GM18498 (cell line): ENCODE measurements around the gene DNAJB8.

ENCODE experiments used
- ATAC-seq: cut with Tn5 transposase; IDR thresholded peaks from one replicate; pipeline ENCODE4 v1.9.1; 2021; ENCODE audit warnings: mild to moderate bottlenecking, moderate library complexity; ENCODE audit not compliant: unreplicated experiment

DNAJB8 gene

DNA sequence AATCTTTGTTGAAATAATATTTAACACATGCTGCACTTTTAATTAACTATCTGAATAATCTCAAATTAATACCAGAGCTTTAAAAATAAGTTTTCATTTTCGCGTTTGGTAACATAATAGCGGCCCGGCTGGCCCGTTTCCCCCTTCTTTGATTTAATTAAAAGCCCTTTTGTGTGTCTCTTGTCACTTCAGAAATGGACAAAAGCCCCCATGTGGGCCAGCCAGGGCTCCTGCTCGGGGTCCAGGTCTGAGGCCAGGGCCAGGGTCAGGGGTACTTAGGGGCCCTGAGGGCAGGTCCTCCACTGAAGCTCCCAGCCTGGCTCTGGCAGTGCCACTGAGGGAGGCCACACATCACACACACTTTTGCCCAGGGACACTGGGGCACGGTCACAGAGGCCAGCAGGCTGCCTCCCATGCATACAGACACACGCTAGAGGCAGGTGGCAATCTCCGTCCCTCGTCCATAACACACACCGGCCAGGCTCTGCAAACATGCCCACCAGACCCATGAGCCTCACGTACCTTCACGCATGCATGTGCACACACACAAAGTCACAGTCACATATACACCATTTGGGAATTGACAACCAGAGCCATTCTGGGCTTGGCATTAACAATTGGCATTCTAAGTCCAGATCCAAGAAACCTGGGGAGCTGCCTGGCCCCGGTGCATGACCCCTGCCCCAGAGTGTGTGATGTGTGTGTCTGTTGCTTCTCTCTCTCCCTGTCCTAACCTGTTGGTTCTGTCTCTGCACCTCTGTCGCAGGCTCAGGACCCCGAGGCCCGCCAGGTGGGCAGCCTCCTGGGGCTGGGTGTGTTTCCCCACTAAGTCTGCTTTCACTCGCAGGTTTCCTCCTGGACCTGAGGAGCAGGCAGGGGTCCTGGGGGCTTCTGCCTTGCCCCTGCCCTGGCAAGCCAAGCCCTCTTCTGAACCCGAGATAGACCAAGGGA, 38.5 kb downstream of the DNAJB8 start:
- ATAC-seq = no peak

DNA sequence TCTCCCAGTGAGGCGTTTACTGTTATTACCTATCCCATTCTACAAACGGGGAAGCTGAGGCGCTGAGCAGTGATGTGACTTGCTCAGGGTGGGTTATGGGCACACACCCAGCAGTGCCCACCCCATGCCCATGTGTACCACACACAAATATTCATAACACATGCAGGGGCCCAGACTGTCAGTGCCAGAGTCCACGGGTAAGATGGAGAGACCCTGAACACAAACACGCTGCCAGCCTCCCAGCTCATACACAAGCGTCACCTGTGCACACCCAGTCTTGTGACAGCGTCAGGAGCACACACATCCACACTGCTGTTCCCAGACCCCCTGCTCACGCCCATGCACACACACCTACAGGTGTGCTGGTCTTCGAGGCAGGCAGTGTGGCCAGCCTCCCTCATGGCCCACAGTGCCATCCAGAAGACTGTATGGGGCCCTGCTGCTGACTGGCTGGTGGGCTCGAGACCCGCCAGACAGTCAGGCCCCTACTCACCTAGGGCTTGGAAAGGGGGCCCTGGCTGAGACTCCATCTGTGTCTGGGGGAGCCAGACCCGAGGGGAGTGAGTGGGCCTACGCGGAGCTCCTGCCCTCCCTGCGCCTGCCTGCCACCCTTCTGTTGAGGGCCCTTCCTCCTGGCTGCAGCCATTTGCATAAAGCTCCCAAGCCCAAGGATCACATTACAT, 39.4 kb downstream of the DNAJB8 start:
- no peak for ATAC-seq

DNA sequence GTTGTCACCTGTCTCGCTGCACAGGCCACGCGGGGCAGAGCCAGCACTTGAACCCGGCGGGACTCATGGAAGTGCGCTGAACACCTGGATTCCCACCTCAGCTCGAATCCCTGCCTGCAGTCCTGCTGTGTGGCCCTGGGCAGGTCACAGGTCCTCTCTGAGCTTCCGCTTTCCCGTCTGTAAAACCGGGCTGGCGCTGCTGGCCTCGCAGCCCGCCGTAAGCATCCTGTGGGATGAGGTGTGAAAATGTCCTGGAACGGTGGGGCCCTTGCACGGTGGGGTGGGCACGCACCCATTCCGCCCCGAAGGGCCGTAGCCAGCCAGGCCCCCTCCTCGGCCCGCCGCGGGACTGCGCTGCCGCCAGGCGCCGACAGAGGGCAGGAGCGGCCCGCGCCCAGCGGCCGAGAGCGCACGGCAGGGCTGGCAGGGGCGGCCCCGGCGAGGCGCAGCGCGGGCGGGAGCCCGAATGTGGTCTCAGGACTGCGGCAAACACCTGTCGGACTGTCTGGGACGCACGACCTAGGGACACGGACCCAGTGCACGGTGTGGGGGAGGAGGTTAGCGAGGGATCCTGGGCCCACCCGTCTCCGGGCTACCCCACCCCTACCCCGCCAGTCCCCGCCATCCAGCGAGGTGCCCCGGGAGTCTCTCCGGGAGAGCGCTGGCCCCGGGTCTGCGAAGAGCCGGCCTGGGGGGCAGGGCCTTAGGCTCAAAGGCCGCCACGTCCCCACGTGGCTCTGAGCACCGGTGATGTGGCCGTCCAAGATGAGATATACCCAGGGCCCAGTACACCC, 40.4 kb downstream of the DNAJB8 start:
- peak; percentile 85 for ATAC-seq

DNA sequence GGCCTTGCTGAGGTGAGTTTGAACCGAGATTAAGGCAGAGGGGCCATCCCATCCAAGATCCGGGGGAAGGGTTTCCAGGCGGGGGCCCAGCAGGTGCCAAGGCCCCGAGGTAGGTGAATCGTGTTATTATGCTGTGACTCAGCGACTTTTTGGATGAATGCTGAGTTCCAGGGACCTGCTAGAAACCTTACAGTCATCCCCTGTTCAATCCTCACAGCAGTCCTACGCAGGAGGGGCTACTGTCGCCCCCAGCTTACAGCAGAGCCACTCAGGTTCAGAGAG, 40.9 kb downstream of the DNAJB8 start:
- no peak for ATAC-seq

DNA sequence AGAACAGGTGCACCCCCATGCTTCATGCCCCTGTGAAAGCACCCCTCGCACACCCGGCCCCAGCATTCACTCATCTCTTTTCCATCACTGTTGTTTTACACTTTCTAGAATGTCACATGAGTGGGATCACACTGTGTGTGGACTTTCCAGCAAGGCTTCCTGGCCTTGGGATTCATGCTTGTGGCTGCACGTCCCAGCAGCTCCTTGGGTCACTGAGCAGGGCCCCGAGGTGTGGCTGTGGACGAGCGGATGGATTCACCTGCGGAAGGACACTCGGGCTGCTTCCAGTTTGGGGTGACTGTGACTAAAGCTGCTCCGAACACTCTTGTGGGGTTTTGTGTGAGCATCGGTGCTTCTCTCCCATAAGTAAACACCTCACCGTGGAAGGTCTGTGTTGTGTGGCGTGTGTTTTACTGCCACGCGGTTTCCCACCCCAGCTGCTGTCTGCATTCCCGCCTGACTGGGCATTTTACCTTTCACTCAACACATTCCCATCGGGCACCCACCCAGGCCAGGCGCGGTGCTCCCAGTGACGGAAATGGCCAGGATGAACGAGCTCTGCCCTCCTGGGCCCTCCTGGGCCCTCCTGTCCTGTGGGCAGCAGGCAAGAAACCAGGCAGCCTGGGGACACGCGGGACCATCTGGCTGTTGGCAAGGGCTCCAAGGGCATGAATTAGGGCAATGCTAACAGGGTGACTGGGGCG, 41.4 kb downstream of the DNAJB8 start:
- ATAC-seq = no peak

DNA sequence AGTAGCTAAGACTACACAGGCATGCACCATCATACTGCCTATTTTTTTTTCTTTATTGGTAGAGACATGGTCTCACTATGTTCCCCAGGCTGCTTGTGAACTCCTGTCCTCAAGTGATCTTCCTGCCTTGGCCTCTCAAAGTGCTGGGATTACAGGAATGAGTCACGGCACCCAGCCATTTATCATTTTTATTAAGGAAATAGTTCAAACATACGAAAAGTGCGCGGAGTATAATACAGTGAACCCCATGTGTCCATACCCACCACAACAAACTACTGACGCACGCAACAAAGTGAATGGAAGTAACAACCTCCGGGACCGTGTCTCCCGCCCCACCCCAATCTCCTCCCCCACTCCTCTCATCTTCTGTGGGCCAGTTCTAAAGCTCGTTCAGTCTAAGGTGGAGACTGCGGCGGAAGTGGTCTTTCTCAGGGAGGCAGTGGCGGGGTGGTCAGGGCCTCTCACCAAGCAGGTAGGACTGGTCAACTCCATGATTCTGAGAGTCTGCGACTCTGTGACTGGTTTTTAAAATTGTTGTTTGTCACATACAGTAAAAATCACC, 42.1 kb downstream of the DNAJB8 start:
- no peak for ATAC-seq

DNA sequence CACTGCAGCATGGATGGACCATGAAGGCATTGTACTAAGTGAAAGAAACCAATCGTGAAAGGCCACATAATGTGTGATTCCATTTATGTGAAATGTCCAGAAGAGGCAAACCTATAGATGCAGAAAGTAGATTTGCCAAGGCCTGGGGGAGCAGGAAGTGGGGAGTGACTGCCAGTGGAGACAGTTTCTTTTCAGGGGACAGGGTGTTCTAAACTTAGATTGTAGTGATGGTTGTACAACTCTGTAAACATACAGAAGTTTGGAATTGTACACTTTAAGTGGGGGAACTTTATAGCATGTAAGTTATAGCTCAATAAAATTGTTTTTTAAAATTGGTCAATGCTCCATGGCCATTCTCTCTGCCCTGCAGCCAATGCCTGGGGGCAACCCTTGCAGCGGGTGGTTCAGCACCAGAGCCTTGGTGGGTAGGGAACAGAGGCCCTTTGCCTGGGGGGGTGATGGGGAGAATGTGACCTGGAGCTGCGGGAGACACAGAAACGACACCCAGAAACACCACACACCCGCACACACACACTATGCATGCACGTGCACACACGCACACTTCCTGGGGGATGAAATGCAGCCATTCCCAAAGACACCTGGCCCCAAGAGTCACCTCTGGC, 43.1 kb downstream of the DNAJB8 start:
- no peak for ATAC-seq

DNA sequence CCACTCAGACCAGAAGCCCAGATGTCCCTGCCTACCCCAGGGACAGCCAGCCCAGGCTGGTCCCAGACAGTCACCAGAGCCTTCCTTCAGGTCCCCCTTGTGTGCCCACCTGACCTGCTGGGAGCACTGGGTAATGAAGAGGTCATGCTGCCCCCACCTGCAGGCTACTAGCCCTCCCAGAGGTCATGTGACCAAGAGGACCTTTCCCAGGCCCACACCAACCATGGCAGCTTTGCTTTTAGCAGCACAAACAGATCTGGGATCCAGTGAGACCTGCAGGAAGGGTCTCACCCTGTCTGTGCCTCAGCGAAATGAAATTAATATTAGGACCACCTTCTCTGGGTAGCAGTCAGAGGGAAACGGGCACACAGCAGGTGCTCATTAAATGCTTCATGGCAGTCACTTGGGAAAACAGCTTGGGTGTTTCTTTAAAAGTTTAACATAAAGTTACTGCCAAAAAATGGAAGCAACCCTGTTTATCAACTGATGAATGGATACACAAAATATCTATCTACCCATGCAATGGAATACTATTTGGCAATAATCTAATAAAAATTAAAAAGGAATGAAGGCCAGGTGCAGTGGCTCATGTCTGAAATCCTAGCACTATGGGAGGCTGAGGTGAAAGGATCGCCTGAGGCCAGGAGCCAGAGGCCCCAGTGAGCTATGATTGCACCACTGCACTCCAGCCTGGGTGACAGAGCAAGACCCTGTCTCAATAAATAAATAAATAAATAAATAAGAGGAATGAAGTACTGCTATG, 43.7 kb downstream of the DNAJB8 start:
- ATAC-seq = no peak

DNA sequence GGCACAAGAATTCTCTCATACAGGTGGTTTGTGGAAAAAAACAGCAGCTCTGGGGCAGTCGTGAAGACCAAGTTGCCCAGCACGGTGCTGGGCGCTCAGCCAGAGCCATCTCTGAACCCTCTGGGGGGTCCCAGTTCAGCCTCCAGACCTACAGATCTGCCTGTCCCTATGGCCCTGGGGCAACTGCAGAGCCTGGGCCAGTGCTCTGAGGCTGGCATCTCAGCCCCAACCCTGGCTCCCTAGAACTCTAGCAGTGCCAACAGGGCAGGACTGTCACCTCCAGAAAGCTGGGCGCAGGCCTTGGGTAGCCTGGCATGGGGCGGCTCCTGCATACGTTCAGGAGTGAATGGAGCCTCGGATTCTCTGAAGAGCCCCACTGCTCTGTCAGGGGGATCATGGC, 44.7 kb downstream of the DNAJB8 start:
- no peak for ATAC-seq

DNA sequence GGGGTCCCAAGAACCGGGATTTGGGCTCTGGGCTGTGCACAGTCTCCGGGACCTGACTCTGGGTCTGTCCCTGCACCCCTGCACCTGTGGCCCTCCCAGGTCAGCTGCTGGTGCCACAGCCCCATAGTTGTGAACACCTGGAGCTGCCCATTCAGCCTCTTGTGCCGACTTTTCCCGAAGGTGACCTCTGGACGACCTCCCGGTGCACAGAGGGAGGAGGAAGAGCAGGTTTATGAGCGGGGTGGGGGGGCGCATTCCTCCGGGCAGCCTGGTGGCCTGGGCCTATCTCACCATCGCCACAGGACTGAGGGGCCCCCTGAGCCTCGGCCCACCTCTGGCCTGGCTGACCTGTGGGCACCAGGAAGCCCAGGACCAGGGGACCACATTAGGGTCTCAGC, 45.3 kb downstream of the DNAJB8 start:
- ATAC-seq = no peak

DNA sequence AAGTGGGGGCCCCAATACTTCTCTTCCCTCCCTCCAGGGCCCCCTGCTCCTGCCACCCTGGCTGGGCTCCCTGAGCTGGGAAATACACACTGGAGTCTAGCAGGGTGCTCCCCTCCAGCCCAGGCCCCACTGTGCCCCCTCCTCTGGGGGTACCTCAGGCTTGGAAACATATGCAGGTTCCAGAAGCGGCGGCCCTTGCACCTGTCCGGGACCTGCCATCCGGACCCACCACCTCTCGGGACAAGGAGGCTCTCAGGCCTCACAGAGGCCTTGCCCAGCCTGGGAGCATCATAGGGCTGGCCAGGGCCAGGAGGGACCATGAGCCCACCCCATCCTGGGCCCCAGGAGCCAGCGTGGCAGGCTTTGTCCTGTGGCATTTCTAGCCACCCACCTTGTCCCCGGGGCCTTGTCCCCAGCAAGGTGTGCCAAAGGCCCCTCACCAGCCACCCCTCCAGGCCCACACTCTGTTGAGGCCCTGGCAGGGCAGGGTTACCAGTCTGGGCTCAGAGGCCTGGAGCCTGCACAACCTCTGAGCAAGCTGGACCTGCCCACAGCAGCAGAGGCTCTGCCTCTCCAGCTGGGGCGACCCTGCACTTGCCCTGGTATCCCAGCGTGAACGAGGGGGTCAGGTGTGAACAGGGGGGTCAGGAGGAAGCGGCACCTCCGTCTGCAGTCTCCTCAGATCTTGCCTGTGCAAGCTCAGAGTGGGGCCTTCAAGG, 45.8 kb downstream of the DNAJB8 start:
- ATAC-seq = no peak

DNA sequence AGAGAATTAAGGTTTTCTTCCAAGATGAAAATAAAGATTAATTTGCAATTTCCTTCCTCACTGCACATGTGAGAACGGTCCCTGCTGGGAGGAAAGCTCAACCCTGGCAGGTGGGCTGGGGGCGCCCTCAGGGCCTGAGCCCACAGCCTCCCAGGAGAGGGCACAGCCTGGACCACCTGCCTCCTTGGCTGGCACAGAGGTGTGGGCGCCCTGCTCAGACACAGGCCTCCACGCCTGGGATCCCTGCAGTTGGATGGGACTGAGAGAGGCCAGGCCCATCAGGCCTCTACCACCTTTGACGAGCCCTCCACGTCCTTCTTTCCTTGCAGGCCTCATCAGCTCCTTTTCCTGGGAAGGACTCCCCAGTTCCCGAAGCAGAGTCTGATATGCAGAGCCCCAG, 46.4 kb downstream of the DNAJB8 start:
- ATAC-seq = no peak

DNA sequence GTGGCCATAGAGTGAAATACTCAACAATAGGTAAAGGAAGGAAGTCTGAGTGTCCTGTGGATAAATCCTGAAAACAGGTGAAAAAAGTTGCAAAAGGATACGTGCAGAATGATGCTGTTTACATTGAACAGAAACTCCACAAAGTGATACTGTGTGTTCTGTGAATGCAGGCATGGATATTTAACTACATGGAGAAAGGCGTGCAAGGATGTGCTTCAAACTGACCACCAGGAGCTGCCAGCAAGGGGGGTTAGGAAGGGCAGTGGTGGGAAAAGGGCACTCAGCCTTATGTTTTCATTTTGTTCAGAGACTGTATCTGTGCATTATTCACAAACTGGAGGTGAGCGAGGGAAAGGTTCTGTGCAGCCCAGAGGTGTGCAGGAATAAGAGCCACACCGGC, 47.4 kb downstream of the DNAJB8 start:
- ATAC-seq = no peak

DNA sequence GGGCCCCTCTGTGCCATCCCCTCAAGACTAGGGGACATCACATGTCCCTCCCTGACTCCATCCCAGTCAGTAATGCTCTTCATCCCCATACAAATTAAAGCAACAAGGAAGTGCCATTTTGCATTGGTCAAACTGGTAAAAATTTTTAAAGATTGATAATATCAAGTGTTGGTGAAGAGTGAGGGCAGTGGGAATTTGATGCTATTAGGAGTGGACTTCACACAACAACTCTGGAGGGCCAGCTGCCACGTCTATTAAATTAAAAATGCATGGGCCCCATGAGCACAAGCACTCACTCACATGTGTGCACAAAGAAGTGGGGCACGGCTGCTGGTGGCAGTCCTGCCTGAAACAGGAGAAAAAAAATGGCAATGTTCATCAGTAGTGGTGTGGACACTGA, 47.8 kb downstream of the DNAJB8 start:
- ATAC-seq = no peak

DNA sequence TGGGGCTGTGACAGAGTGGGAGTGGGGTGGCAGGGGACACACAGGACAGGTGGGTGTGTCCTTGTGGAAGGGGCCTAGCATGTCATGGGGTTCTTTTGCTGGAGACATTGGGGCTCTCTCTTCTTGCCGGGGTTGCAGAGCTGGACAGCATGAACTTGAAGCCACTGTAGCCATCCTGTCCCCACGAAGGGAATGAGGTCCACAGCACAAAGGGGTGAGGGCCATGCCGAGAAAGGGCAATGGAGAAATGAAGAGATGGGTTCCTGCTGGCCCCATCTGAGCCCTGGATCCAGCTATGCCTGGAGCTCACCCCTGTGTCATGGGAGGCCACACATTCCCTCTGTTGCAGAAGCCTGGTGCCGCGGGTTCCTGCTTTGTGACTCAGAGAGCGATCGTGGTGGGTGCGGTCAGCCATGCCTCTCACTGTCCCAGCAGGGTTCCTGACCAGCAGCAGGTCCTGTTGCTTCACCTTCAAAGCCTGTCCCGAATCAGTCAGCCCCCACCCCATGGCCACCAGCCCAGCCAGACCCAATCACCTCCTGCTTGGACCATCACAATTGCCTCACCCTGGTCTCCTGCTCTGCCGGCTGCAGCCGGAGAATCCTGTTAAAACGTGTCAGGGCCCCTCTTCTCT, 50.0 kb downstream of the DNAJB8 start:
- no peak for ATAC-seq

DNA sequence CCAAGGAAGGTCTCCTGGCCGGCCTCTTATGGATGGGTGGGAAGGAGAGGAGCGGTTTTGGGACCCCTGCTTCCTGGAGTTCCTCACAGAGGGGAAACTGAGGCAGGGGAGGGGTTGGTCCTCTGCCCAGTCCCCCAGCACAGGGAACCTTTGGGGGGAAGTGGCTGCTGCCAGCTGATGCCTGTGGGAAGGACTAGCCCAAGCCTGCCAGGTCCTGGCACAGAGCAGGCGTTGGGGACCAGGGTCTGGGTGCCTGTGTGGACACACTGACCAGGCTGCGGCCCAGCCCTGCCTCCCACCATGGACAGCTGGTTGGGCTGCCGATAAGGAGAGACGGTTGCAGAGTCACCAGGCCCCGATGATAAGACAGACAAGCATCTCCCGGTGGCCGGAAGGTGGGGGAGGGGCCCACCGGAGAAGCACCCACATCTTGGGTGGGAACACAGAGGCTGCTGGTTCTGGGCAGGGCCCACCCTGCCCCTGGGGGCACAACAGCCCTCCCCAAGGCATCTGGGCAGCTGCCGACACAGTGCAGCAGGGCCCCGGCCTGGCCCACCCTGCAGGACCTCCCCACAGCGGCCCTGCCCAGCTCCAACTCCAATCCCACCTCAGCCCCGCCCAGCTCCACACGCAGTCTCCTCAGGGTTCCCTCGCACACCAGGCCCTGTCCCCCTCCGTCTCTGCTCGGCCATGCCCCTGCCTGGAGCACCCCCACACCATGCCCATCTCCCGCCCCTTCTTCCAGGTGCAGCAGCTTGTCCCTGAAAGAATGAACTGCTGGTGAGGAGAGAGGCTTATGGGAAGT, 50.7 kb downstream of the DNAJB8 start:
- no peak for ATAC-seq

DNA sequence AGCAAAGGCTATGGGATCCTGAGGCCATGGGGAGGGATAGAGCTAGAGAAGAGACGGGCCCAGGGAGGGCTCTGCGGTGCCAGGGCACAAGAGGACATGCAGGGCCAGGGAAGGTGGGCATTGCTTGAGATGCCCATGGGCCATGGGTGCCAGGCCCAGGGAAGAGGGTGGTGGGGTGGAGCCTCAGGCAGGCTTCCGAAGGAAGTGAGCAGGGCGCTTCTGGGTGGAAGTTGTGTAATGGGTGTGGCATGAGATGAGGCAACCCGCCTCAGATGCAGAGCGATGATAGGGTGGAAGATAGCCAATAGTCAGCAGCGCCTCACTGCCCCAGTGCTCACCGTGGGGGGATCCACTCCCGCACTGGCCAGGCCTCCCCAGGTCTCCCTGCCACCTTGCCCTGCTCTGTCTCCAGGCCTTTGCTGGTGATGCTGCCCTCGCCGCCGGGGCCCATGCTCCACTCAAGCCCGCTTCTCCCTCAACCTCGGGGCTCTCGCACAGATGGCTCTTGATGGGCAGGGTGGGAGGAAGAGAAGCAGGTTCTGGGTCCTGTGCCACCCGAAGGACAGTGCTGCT, 51.4 kb downstream of the DNAJB8 start:
- ATAC-seq = no peak
